GM18507 (cell line): Measurements from ENCODE around the gene DXO.
A peak's percentile ranks its signal among the peaks of the same experiment; 100 is the strongest.
"Not testable (repeated sequence)": the region's sequence is repeated elsewhere in the genome, so short reads cannot be mapped to it uniquely, and the experiment has no call there.

Experiments
- DNase-seq: peaks from one replicate; pipeline ENCODE4 v3.0.0; 2011; ENCODE audit warnings: low read depth; ENCODE audit not compliant: insufficient read length; ENCODE audit errors: extremely low spot score
- FAIRE-seq: peaks from 2 replicates; lab custom pipeline; 2011; peaks lifted over from hg19 to GRCh38; lab: Jason Lieb, UNC

DXO gene

GRCh38 chr6:31971993-31972708 is at the start of gene DXO:
Gene DXO, minus strand, starts transcription at chr6:31972138. Its CDS starts 463 bp downstream, at chr6:31971675.
- peak; percentile 94 for DNase-seq
- peak; percentile 95 for FAIRE-seq

- not testable (repeated sequence) for DNase-seq, FAIRE-seq
Observed at GRCh38 chr6:32014547-32014946, 42.6 kb upstream of the DXO start, which contains the start of gene C4B. Gene C4B, plus strand, starts transcription at chr6:32014795. Its CDS starts 51 bp downstream, at chr6:32014846.

- not testable (repeated sequence) for FAIRE-seq, DNase-seq
Observed at GRCh38 chr6:32013738-32014137, 41.8 kb upstream of the DXO start.

- not testable (repeated sequence) for DNase-seq, FAIRE-seq
Observed at GRCh38 chr6:32012941-32013617, 41.1 kb upstream of the DXO start.

- DNase-seq, FAIRE-seq: not testable (repeated sequence)
Observed at GRCh38 chr6:32010856-32011530, 39.1 kb upstream of the DXO start.

- FAIRE-seq, DNase-seq: not testable (repeated sequence)
Observed at GRCh38 chr6:32009537-32009936, 37.6 kb upstream of the DXO start.

GRCh38 chr6:32008616-32009015 is 36.7 kb upstream of the DXO start:
- not testable (repeated sequence) for DNase-seq, FAIRE-seq

- FAIRE-seq, DNase-seq: not testable (repeated sequence)
Observed at GRCh38 chr6:32008037-32008436, 36.1 kb upstream of the DXO start.

- not testable (repeated sequence) for DNase-seq, FAIRE-seq
Observed at GRCh38 chr6:32007086-32007485, 35.1 kb upstream of the DXO start.

GRCh38 chr6:32005991-32006529 is 34.1 kb upstream of the DXO start:
- DNase-seq, FAIRE-seq: not testable (repeated sequence)

- not testable (repeated sequence) for FAIRE-seq, DNase-seq
Observed at GRCh38 chr6:32005538-32005880, 33.6 kb upstream of the DXO start.

GRCh38 chr6:32004864-32005537 is 33.1 kb upstream of the DXO start:
- FAIRE-seq, result peak; percentile 36
- not testable (repeated sequence) for DNase-seq

GRCh38 chr6:32004393-32004792 is 32.5 kb upstream of the DXO start:
- DNase-seq, FAIRE-seq: not testable (repeated sequence)

GRCh38 chr6:32003301-32003700 is 31.4 kb upstream of the DXO start:
- not testable (repeated sequence) for DNase-seq, FAIRE-seq

- DNase-seq, FAIRE-seq: not testable (repeated sequence)
Observed at GRCh38 chr6:32002546-32003268, 30.8 kb upstream of the DXO start.

- not testable (repeated sequence) for DNase-seq, FAIRE-seq
Observed at GRCh38 chr6:31996385-31996784, 24.4 kb upstream of the DXO start.

- not testable (repeated sequence) for FAIRE-seq, DNase-seq
Observed at GRCh38 chr6:31994421-31994820, 22.5 kb upstream of the DXO start.

- not testable (repeated sequence) for DNase-seq, FAIRE-seq
Observed at GRCh38 chr6:31989363-31989762, 17.4 kb upstream of the DXO start.
